GM19452 (cell line): Measurements from ENCODE around the gene ARMS2.

Experiments used
- ATAC-seq: cut with Tn5 transposase; IDR thresholded peaks from one replicate; pipeline ENCODE4 v1.9.1; 2021; ENCODE audit not compliant: unreplicated experiment

Gene ARMS2

DNA sequence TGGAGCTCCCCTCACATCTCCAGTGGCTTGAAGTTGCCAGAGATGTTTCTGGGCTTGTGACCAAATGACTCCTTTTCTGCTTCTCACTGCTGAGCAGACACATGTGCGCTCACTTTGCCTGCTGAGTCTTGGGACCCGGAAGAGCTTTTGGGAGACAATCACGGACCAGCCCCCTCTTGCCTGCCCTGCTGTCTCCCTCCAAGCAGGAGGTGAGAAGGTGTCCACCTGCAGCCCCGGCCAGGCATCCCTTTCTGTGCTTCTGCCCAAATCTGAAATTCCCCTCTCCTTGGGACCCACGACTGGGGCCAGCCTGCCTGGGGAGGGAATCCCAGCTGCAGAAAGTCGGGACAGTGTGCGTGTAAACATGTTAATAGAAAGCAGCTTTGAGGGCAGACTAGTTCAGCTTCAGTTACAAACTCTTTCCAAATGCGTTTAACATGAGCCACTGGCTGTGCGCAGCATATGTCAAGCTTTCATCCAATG lies 38.6 kb downstream of the ARMS2 start:
- no peak for ATAC-seq

DNA sequence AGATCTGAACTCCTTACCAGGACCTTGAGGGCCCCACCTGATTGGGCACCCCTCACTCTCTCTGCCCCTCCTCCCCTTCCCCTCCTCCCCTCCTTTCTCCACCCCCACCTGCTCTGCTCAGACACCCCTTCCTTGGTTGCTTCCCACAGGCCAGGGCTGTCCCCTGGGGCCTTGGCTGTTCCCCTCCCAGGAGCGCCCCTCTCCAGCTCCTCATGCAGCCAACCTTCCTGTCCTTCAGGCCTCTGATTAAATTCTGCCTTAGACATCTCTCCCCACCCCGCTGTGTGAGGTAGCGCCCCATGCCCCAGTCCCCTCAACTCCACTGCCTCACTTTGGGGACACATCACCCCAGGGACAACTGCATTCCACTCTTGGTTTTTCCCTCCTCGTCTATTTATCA lies 39.3 kb downstream of the ARMS2 start:
- ATAC-seq = no peak

DNA sequence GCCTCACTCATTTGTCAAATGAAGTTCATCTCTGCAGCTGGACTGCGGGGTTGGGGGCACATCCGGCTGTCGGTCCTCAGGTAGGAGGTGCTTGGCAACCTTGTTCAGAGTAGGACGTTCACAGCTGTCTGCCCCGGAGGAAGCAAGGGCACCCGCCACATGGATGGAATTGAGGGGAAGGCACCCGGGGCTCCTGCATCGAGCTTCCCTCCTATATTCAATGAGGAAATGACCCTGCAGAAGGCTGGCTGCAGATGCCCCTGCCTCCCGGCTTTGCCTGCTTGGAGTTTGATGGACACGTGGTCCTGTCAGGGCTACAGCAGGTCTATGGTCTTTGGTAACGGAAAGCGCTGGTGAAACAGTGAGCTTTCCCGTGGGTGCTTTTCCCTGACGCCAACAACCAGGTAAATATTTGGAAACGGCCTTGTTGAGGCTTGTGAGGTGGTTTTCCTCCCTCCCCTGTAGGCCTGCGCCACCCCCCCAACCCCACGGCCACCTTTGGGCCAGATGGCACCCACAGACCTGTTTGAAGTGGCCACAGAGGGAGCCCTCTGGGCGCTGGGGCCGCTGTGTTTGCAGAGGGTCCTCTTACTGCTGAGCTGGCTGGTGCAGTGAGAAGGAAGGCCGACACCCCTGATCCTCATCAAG lies 39.8 kb downstream of the ARMS2 start:
- no peak for ATAC-seq

DNA sequence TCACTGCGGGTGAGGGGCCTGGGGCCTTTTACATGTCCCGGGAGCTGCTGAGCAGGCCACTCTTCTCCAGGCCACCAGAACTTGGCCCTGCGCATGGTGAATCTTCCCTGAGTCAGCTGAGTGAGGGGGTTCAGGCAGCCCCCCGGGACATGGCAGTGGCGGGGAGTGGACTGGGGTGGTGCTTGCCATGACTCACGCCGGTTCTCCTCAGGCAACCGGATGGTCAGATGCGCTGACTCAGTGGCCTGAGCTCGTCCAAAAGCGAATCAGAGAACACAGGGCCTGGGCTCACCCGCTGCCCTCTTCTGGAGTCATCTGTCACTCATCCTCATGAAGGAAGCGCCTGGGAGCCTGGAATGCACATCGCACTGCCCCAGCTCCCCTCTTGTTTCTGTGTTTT lies 40.4 kb downstream of the ARMS2 start:
- ATAC-seq = no peak

DNA sequence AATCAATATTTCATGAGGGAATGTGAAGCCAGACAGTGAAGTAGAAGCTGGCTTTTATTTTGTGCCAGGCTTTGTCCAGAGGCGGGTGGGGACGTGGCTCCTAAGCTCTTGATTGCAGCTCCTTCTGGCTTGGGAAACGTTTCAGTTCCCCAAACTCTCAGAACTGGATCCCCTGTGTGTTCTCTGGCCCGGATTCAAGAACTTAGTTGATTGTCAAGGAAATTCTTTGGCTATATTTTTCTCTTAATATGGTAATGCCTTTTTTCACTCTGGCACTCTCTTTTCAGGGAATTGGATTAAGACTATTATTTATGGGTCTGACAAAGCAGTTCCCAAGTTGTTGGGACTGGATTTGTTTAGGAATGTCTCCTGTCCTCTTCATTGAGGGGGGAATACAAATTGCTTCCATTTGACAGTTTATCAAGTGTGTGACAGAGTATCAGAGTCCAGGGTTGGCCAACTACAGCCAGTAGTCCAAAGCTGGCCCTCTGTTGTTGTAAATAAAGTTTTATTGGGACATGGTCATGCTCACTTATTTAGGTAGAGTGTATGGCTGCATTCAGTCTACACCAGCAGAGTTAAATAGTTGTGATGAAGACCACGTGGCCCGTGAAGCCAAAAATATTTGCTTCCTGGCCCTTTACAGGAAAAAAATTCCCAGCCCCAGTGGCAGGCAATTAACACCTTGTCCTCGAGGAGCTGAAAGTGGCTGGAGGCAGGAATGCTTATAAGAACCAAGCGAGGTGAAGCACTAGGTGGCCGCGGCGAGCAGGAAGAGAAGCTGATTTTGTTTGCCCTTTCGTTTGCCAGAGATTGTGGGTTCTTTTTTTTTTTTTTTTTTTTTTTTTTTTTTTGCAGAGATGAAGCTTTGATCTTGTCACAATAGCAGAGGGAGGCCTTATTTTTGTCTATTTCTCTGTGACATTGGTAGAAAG lies 41.2 kb downstream of the ARMS2 start:
- no peak for ATAC-seq

DNA sequence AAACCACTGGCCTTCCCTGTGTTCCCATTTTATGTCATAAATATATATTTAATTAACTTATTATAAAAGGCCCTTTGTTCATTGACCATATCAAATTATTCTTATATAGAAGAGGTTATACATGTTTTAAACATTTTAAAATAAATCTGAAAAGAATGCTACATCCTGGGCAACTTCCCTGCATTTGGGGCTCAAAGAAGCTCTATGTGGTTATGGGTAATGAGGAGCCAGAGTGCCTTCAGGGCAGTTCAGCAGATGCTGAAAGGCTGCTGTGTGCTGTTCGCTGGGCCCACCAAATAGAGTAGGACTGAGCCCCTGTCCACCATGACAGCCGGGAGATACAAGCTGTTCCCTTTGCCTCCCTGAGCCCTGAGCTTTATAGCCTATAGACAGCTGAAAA lies 42.8 kb downstream of the ARMS2 start:
- ATAC-seq = no peak

DNA sequence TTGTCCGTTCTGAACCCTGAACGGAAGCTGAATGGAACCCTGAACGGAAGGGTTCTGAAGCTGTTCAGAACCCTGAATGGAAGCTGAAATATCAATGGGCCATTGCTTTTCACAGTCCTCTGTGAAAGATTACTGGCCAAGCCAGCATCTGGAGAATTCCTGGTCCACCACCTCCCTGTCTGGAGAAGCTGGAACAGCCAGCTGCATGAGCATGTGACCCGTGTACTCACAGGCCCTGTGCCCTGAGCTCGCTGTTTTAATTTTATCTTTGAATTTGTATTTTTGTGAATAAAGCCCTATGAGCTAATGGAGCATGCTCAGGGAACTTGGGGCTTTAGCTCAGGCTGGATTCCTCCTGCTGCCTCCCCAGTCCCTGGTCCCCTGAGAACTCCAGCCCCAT lies 44.1 kb downstream of the ARMS2 start:
- ATAC-seq = no peak

DNA sequence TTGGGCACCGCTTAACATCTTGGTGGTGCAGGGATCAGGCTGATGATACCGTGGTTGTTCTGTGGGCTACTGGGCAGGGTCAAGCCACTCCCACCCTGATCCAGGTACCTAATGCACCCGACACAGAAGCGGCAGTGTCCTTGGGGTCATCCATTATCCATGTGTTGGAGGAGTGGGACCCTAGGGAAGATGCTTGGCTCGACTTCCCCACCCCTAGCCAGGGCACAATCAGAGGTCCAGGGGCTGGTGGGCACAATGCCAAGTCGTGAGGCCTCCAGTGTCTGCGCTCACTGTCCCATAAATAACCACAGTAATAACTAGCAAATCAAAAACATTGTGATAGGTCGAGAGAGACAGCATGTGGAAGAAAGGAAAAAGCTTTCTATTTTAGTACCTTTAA lies 44.6 kb downstream of the ARMS2 start:
- ATAC-seq = no peak

DNA sequence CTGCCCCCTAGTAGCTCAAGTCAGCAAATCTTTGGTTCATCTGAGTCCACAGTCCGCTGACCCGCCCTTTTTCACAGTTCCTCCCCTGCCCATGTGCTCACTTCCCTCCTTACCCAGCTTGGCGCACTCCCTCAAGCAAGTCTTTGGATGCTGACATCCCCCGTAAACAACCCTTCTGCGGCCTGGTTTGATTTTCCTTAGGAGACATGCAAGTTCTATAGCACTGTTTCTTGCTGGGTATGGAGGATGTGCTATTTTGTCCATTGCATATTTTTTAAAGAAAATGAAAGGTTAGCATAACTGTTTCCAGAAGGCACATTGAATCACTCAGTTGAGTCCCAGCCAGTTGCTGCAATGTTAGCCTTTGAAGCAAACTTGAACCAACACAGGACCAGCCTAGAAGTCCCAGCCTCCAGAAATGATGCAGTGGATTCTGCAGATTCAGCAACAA lies 45.1 kb downstream of the ARMS2 start:
- ATAC-seq = no peak

DNA sequence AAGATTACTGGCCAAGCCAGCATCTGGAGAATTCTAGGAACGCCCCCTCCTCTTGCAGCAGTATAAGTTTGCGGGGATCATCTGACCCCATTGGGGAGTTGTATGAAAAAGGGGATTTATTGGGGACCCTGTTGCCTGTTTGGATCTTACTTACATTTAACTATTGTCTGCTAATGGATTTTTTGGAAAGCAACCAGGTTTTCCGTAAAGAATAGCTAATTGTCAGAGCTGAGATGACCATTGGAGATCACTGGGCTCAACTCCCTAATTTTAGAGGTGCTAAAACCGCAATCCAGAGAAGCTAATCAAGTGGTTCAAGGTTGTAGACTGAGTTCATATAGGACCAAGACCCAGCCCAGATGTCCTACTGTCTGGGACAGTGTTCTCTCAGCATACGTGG lies 45.7 kb downstream of the ARMS2 start:
- ATAC-seq = no peak

DNA sequence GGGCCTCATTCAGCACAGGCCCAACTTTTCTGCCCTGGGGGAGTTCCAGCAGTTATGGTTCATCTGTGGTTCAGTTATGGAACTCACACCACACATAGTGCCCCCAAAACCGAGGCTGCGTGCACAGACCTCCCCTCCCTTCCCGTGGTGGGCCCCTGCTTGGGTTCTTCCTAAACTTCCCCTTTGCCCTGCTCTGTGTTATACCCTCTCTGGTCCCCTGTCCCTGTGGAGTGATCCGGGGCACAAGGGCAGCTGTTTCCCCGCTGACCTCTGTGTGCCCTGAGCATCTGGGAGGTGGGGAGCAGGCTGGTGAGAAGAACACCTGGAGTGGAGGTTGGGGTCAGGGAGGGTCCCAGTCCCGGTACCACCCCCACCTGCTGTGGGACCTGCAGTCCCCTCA lies 46.3 kb downstream of the ARMS2 start:
- no peak for ATAC-seq

DNA sequence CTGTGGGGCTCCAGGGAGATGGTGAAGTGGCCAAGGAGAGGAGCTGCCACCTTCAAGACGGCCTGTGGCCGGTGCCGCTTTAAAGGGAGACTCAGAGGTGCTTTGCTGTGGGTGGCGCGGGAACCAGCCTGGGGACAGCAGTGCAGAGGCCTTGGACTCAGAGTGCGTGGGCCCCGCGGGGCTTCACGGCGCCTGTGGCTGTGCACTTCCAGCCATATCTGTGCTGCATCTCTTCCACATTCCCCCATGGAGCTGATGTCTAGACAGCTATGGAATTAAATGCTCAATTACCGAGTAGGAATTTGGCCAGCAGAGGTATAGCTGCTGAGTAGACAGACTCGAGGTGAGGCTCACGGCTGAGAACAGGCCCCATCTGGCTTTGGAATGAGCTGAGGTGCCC lies 48.6 kb downstream of the ARMS2 start:
- ATAC-seq = no peak

DNA sequence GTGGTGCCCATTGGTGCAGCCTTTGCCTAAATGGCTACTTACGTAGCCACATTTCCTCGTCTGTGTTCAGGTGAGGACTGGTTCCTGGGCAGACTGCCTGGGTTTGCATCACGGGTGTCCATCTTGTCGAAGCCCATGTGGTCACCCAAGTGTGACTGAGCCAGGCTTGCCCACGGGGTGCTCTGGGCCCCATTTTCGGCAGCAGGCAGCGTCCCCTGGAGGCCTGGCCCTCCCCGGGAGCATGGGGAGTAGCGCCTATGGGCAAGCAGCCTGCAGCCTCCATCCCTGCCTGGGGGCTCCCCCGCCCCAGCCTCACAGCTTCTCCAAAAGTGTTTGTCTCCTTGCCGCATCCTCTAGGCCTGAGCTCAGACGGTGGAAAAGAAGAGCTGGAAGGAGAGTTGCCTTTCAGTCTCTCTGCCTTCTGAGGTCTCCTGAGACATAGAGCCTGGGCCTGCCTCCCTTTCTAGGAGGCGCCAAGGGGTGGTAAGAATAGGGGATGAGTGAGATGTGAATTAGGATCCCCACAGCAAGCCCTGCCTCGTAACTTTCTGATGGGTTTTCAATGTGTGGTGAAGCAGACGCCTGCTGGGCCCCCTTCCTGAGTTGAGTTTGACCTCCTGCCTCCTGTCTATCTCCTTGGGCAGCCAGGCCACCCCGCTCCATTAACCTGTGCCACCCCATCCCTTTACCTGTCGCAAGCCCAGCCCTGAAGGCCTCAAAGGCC lies 49.6 kb downstream of the ARMS2 start:
- no peak for ATAC-seq

DNA sequence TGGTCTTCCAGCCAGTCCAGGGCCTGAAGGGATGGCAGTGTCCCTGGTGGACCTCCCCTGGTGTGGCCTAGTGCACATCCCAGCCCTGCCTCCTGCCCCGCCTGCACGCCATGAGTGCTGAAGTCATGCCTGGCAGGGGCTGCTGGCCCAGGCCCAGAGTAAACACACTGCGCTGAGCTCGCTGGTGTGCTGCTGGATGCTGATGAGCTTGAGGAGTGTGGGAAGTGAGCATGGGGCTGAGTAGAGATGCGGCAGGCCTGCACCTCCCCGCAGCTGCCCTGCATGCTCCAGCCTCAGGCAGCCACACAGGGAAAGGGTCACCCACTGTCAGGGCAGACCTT lies 50.1 kb downstream of the ARMS2 start:
- ATAC-seq = no peak

DNA sequence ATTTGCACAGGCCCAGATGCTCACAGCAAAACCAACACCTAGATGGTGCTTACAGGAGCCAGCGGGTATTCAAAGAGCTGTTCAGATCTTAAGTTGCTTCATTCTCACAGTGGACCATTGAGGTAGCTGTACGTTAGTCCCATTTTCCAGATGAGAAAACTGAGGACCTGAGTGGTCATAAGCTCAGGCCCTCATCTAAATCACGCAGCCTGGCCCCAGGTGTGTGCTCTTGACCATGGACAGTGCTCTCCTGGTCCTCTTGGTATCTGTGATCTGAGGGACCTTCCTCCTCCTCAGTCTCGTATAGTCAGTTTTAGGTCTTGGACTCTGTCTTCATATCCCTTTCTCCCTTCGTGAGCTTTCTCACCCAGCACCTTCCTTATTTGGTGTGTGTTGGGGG lies 50.6 kb downstream of the ARMS2 start:
- ATAC-seq = no peak

DNA sequence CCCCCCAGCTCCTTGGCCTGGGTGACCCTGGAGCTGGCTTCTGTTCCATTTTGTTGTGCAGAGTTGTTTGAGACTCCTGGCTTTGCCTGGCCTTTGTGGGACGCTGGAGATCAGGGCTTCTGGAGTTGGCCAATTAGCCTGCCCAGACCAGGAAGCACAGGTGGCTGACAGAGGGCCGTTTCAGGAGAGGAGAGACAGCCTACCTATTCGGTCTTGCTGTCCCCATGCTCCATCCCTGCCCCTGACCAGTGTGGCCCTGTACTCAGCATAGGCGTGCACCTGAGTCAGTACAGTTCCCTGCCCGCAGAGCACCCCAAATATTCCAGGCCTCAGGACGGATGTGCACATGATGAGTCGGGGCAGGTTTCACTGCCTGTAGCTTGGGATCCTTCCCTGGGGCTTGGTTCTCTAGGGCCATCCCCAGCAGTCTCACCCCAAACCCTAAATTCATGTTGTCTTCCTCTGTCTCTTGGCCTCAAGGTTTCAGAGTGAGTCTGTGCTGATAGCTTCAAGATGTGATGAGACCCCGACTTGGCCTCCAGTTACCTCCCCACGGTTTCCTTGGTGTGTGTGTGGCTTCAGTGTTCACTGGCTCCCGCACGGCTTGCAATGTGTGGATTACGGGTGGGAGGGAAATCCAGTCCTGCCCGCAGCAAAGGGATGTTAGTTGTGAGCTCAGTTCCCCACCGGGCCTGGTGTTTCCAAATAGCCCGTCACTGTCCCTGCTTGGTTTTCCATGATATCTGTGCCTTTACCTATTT lies 51.6 kb downstream of the ARMS2 start:
- no peak for ATAC-seq
